Duodenal mucosa (tissue), 2 donors: ENCODE results near the gene PLCXD3.

Experiments
- H3K27ac ChIP-seq: one replicate; pipeline ENCODE4 v1.7.0; 2013; ENCODE audit warnings: low read depth, low read length
- H3K27me3 ChIP-seq, 2 donors: one replicate each; pipeline ENCODE4 v1.7.0; 2013; ENCODE audit warnings: low read length in 2 of 2, control low read depth in 1 of 2; ENCODE audit not compliant: insufficient read depth in 2 of 2, control insufficient read depth in 1 of 2
- H3K36me3 ChIP-seq, 2 donors: one replicate each; pipeline ENCODE4 v1.7.0; 2013; ENCODE audit warnings: low read length in 2 of 2, control low read depth in 1 of 2; ENCODE audit not compliant: insufficient read depth in 2 of 2, control insufficient read depth in 1 of 2
- H3K4me1 ChIP-seq, 2 donors: one replicate each; pipeline ENCODE4 v1.7.0; 2013; ENCODE audit warnings: low read length in 2 of 2, control low read depth in 1 of 2; ENCODE audit not compliant: insufficient read depth in 2 of 2, control insufficient read depth in 1 of 2
- H3K4me3 ChIP-seq, 2 donors: one replicate each; pipeline ENCODE4 v1.7.0; 2013; ENCODE audit warnings: low read length in 2 of 2, low read depth in 1 of 2
- H3K9ac ChIP-seq, 2 donors: one replicate each; pipeline ENCODE4 v1.7.0; 2013; ENCODE audit warnings: low read length in 2 of 2, low read depth in 1 of 2
- H3K9me3 ChIP-seq, 2 donors: one replicate each; pipeline ENCODE4 v1.7.0; 2013; ENCODE audit warnings: low read length in 2 of 2, control low read depth in 1 of 2; ENCODE audit not compliant: control insufficient read depth in 1 of 2

Gene PLCXD3

GRCh38 chr5:41309275-41309674, 201.1 kb downstream of the PLCXD3 start:
- H3K36me3 ChIP-seq, result no peaks in the 10 kb centered on the region
- no peaks in the 10 kb centered on the region for H3K27me3 ChIP-seq
- H3K9me3 ChIP-seq, result no peaks in the 10 kb centered on the region
- H3K4me1 ChIP-seq, result no peaks in the 10 kb centered on the region
- H3K4me3 ChIP-seq, result no peak overlapping the region
- H3K9ac ChIP-seq, result no peak overlapping the region
- no peak overlapping the region for H3K27ac ChIP-seq

- Histone ChIP-seq H3K9ac (no peak overlapping the region), H3K9me3 (no peaks in the 10 kb centered on the region), H3K4me3 (no peak overlapping the region), H3K27ac (no peak overlapping the region), H3K4me1 (no peaks in the 10 kb centered on the region), H3K36me3 (no peaks in the 10 kb centered on the region), H3K27me3 (no peaks in the 10 kb centered on the region)
These were observed 204.4 kb downstream of the PLCXD3 start for GRCh38 chr5:41306005-41306404.

GRCh38 chr5:41305056-41305455, 205.3 kb downstream of the PLCXD3 start:
- no peak overlapping the region for H3K9ac ChIP-seq
- no peaks in the 10 kb centered on the region for H3K9me3 ChIP-seq
- H3K36me3 ChIP-seq, result no peaks in the 10 kb centered on the region
- no peaks in the 10 kb centered on the region for H3K27me3 ChIP-seq
- no peak overlapping the region for H3K4me3 ChIP-seq
- H3K4me1 ChIP-seq, result no peaks in the 10 kb centered on the region
- no peak overlapping the region for H3K27ac ChIP-seq

- H3K27ac ChIP-seq, result no peak overlapping the region
- no peak overlapping the region for H3K4me3 ChIP-seq
- H3K27me3 ChIP-seq, result no peaks in the 10 kb centered on the region
- no peak overlapping the region for H3K9ac ChIP-seq
- no peaks in the 10 kb centered on the region for H3K36me3 ChIP-seq
- no peaks in the 10 kb centered on the region for H3K4me1 ChIP-seq
- H3K9me3 ChIP-seq, result no peaks in the 10 kb centered on the region
These were observed 214.3 kb downstream of the PLCXD3 start for GRCh38 chr5:41296066-41296465.

- H3K27me3 ChIP-seq, result no peaks in the 10 kb centered on the region
These were observed 219.1 kb downstream of the PLCXD3 start for GRCh38 chr5:41291323-41291722.

GRCh38 chr5:41290810-41291209, 219.6 kb downstream of the PLCXD3 start:
- Histone ChIP-seq H3K9me3 (no peaks in the 10 kb centered on the region), H3K4me1 (peaks cover 5 to 10% of the 10 kb centered on the region in 2 donors), H3K9ac (no peak overlapping the region), H3K27me3 (no peaks in the 10 kb centered on the region), H3K27ac (no peak overlapping the region), H3K4me3 (no peak overlapping the region), H3K36me3 (no peaks in the 10 kb centered on the region)

More at GRCh38 chr5:41291323-41291722, 219.1 kb downstream of the PLCXD3 start:
- no peak overlapping the region for H3K9ac ChIP-seq
- peaks cover 3 to 6% of the 10 kb centered on the region in 2 donors for H3K4me1 ChIP-seq
- H3K9me3 ChIP-seq, result no peaks in the 10 kb centered on the region
- H3K27ac ChIP-seq, result no peak overlapping the region
- H3K4me3 ChIP-seq, result no peak overlapping the region
- no peaks in the 10 kb centered on the region for H3K36me3 ChIP-seq

GRCh38 chr5:41289970-41290464, 220.4 kb downstream of the PLCXD3 start:
- Histone ChIP-seq H3K9ac (no peak overlapping the region), H3K9me3 (no peaks in the 10 kb centered on the region), H3K27ac (no peak overlapping the region), H3K27me3 (no peaks in the 10 kb centered on the region), H3K4me3 (no peak overlapping the region), H3K36me3 (no peaks in the 10 kb centered on the region), H3K4me1 (peaks cover 8 to 14% of the 10 kb centered on the region in 2 donors)

- no peaks in the 10 kb centered on the region for H3K9me3 ChIP-seq
- no peak overlapping the region for H3K4me3 ChIP-seq
- H3K4me1 ChIP-seq, result peaks cover 8 to 18% of the 10 kb centered on the region in 2 donors
- H3K27me3 ChIP-seq, result no peaks in the 10 kb centered on the region
- H3K27ac ChIP-seq, result no peak overlapping the region
- H3K9ac ChIP-seq, result no peak overlapping the region
- H3K36me3 ChIP-seq, result no peaks in the 10 kb centered on the region
These were observed 223.7 kb downstream of the PLCXD3 start for GRCh38 chr5:41286696-41287095.

- H3K27ac ChIP-seq, result no peak overlapping the region
- no peak overlapping the region for H3K9ac ChIP-seq
- H3K4me3 ChIP-seq, result no peak overlapping the region
- peaks cover 8 to 21% of the 10 kb centered on the region in 2 donors for H3K4me1 ChIP-seq
- no peaks in the 10 kb centered on the region for H3K36me3 ChIP-seq
- H3K27me3 ChIP-seq, result no peaks in the 10 kb centered on the region
- no peaks in the 10 kb centered on the region for H3K9me3 ChIP-seq
These were observed 224.2 kb downstream of the PLCXD3 start for GRCh38 chr5:41286165-41286564.

GRCh38 chr5:41284938-41285337, 225.5 kb downstream of the PLCXD3 start:
- no peaks in the 10 kb centered on the region for H3K27me3 ChIP-seq
- no peak overlapping the region for H3K9ac ChIP-seq
- H3K4me1 ChIP-seq, result peaks cover 8 to 21% of the 10 kb centered on the region in 2 donors
- no peak overlapping the region for H3K4me3 ChIP-seq
- no peaks in the 10 kb centered on the region for H3K9me3 ChIP-seq
- no peaks in the 10 kb centered on the region for H3K36me3 ChIP-seq
- no peak overlapping the region for H3K27ac ChIP-seq
